H9 (cell line): ENCODE results near the gene TNIK. TPM values are rescaled to one million over a fixed set of nuclear protein-coding genes. Genes with fewer than 3 reads are reported as not detected.

Source experiments
- DNase-seq: peaks from one replicate; pipeline ENCODE4 v3.0.0-alpha.2; 2017
- H2AFZ ChIP-seq: one replicate; pipeline ENCODE4 v1.6.1; 2013; ENCODE audit warnings: mild to moderate bottlenecking, low read length, control low read depth, moderate library complexity
- H2AK5ac ChIP-seq: 2 replicates; pipeline ENCODE4 v1.6.1; 2013; ENCODE audit warnings: low read length, control low read depth, mixed read lengths; ENCODE audit not compliant: insufficient read length
- H2BK120ac ChIP-seq: one replicate; pipeline ENCODE4 v1.6.1; 2013; ENCODE audit warnings: low read depth, mild to moderate bottlenecking, low read length, control low read depth, inconsistent platforms; ENCODE audit not compliant: poor library complexity, severe bottlenecking
- H2BK12ac ChIP-seq: 2 replicates; pipeline ENCODE4 v1.6.1; 2013; ENCODE audit warnings: low read length, control low read depth, mixed read lengths, low read depth; ENCODE audit not compliant: insufficient read length
- H2BK15ac ChIP-seq: 2 replicates; pipeline ENCODE4 v1.6.1; 2013; ENCODE audit warnings: low read depth, low read length, control low read depth
- H2BK20ac ChIP-seq: one replicate; pipeline ENCODE4 v1.6.1; 2013; ENCODE audit warnings: low read depth, mild to moderate bottlenecking, low read length, control low read depth, inconsistent platforms; ENCODE audit not compliant: poor library complexity, severe bottlenecking
- H2BK5ac ChIP-seq: 2 replicates; pipeline ENCODE4 v1.6.1; 2013; ENCODE audit warnings: low read length, control low read depth, mixed read lengths; ENCODE audit not compliant: insufficient read length
- H3K14ac ChIP-seq: 2 replicates; pipeline ENCODE4 v1.6.1; 2013; ENCODE audit warnings: low read length, control low read depth; ENCODE audit not compliant: insufficient read depth
- H3K18ac ChIP-seq: 2 replicates; pipeline ENCODE4 v1.6.1; 2013; ENCODE audit warnings: low read depth, mild to moderate bottlenecking, mixed read lengths, low read length, control low read depth; ENCODE audit not compliant: insufficient read length
- H3K23ac ChIP-seq: 2 replicates; pipeline ENCODE4 v1.6.1; 2013; ENCODE audit warnings: low read length, control low read depth, mixed read lengths, low read depth; ENCODE audit not compliant: insufficient read length
- H3K23me2 ChIP-seq: 2 replicates; pipeline ENCODE4 v1.6.1; 2013; ENCODE audit warnings: low read depth, mild to moderate bottlenecking, mixed read lengths, low read length, control low read depth; ENCODE audit not compliant: insufficient read length, poor library complexity, severe bottlenecking
- H3K27ac ChIP-seq: 2 replicates; pipeline ENCODE4 v1.5.1; 2013; ENCODE audit warnings: low read length, control low read depth, mixed read lengths, low read depth; ENCODE audit not compliant: insufficient read length
- H3K27me3 ChIP-seq: 2 replicates; pipeline ENCODE4 v1.6.1; 2013; ENCODE audit warnings: low read length, control low read depth, inconsistent platforms; ENCODE audit not compliant: insufficient read depth
- H3K4ac ChIP-seq: 2 replicates; pipeline ENCODE4 v1.6.1; 2013; ENCODE audit warnings: low read depth, mild to moderate bottlenecking, control low read depth, inconsistent platforms, low read length, moderate library complexity
- H3K4me1 ChIP-seq: 2 replicates; pipeline ENCODE4 v1.6.1; 2013; ENCODE audit warnings: low read length, control low read depth, inconsistent platforms; ENCODE audit not compliant: insufficient read depth
- H3K4me2 ChIP-seq: 2 replicates; pipeline ENCODE4 v1.6.1; 2013; ENCODE audit warnings: low read length, control low read depth, mixed read lengths; ENCODE audit not compliant: insufficient read length, insufficient read depth
- H3K56ac ChIP-seq: 2 replicates; pipeline ENCODE4 v1.6.1; 2013; ENCODE audit warnings: low read depth, mild to moderate bottlenecking, mixed read lengths, low read length, control low read depth; ENCODE audit not compliant: insufficient read length
- H3K79me1 ChIP-seq: 2 replicates; pipeline ENCODE4 v1.6.1; 2013; ENCODE audit warnings: low read depth, mild to moderate bottlenecking, moderate library complexity, low read length, control low read depth, inconsistent platforms; ENCODE audit not compliant: insufficient read depth, poor library complexity, severe bottlenecking
- H3K79me2 ChIP-seq: 2 replicates; pipeline ENCODE4 v1.6.1; 2013; ENCODE audit warnings: low read length, control low read depth, inconsistent platforms; ENCODE audit not compliant: insufficient read depth
- H3K9ac ChIP-seq: 2 replicates; pipeline ENCODE4 v1.6.1; 2013; ENCODE audit warnings: low read length, control low read depth, mixed read lengths; ENCODE audit not compliant: insufficient read length; ENCODE audit errors: extremely low read depth
- H3K9me3 ChIP-seq: one replicate; pipeline ENCODE4 v1.6.1; 2013; ENCODE audit warnings: low read depth, low read length, inconsistent platforms; ENCODE audit not compliant: control insufficient read depth
- H3T11ph ChIP-seq: one replicate; pipeline ENCODE4 v1.6.1; 2013; ENCODE audit warnings: mild to moderate bottlenecking, low read length, control low read depth, inconsistent platforms
- H4K20me1 ChIP-seq: one replicate; pipeline ENCODE4 v1.6.1; 2013; ENCODE audit not compliant: control insufficient read depth, insufficient read length, insufficient read depth
- H4K5ac ChIP-seq: 2 replicates; pipeline ENCODE4 v1.6.1; 2013; ENCODE audit warnings: low read depth, mild to moderate bottlenecking, mixed read lengths, low read length, control low read depth; ENCODE audit not compliant: insufficient read length
- H4K8ac ChIP-seq: replicated peaks from 2 replicates; pipeline ENCODE4 v1.6.1; 2013; ENCODE audit warnings: low read length, control low read depth, mixed read lengths, low read depth; ENCODE audit not compliant: insufficient read length
- H4K91ac ChIP-seq: 2 replicates; pipeline ENCODE4 v1.6.1; 2013; ENCODE audit warnings: low read depth, mild to moderate bottlenecking, moderate library complexity, mixed read lengths, low read length, control low read depth; ENCODE audit not compliant: insufficient read length
- H3K27ac Mint-ChIP-seq, 3 experiments: 2 replicates in 2 of 3; 3 replicates in 1 of 3; pipeline ENCODE4 v1.8.0; 2020 to 2021; ENCODE audit warnings: mixed read lengths in 3 of 3, mild to moderate bottlenecking in 1 of 3, moderate library complexity in 1 of 3
- H3K27me3 Mint-ChIP-seq: 2 replicates; pipeline ENCODE4 v1.8.0; 2021; ENCODE audit warnings: low read depth, mild to moderate bottlenecking, moderate library complexity, mixed read lengths
- H3K36me3 Mint-ChIP-seq, 3 experiments: 2 replicates in 2 of 3; 3 replicates in 1 of 3; pipeline ENCODE4 v1.8.0; 2020 to 2021; ENCODE audit warnings: low read depth in 3 of 3, mixed read lengths in 3 of 3; ENCODE audit not compliant: insufficient read depth in 1 of 3
- H3K4me1 Mint-ChIP-seq, 2 experiments: 2 replicates each; pipeline ENCODE4 v1.8.0; 2020; ENCODE audit warnings: mixed read lengths in 2 of 2
- H3K4me3 Mint-ChIP-seq, 2 experiments: 2 replicates in 1 of 2; 3 replicates in 1 of 2; pipeline ENCODE4 v1.8.0; 2020 to 2021; ENCODE audit warnings: mild to moderate bottlenecking in 2 of 2, mixed read lengths in 2 of 2, moderate library complexity in 1 of 2
- H3K9me3 Mint-ChIP-seq, 2 experiments: 2 replicates in 1 of 2; 3 replicates in 1 of 2; pipeline ENCODE4 v1.8.0; 2020; ENCODE audit warnings: mild to moderate bottlenecking in 2 of 2, mixed read lengths in 2 of 2, moderate library complexity in 1 of 2
- WGBS: extraction: QIAGEN DNeasy Blood & Tissue Kit; methylation state at CpG from one replicate; pipeline ENCODE4 v1.1.7; 2013; ENCODE audit warnings: missing lambda C conversion rate, low lambda C conversion rate, mixed read lengths; ENCODE audit not compliant: insufficient read length; ENCODE audit errors: extremely low coverage; 5-methylcytosine and 5-hydroxymethylcytosine counted together
- total RNA-seq: library from RNA; stranded (reverse); gene quantifications from 2 replicates; pipeline ENCODE4 v1.2.1, GENCODE V29; 2021
- TF ChIP-seq, protein P1 (sequence below): fragments of 200-600 bp; sonication (generic); conservative IDR thresholded peaks from 3 replicates; pipeline ENCODE4 v1.8.0; 2021; ENCODE audit warnings: antibody characterized with exemption, mild to moderate bottlenecking

TNIK gene
- total RNA-seq, 1 experiment from 2014 or later = 15.9 TPM

- Histone ChIP-seq H2BK5ac (no peak overlapping the region), H3K4ac (no peak overlapping the region), H3K9me3 (no peaks in the 10 kb centered on the region), H2BK12ac (no peak overlapping the region), H3K4me2 (no peak overlapping the region), H4K8ac (no peak overlapping the region), H3K18ac (no peak overlapping the region), H4K91ac (no peak overlapping the region), H3K79me1 (no peaks in the 10 kb centered on the region), H3K79me2 (no peaks in the 10 kb centered on the region), H3K23me2 (no peaks in the 10 kb centered on the region), H3T11ph (no peak overlapping the region), H2BK15ac (no peak overlapping the region), H2BK20ac (no peak overlapping the region), H3K27me3 (no peaks in the 10 kb centered on the region), H4K20me1 (no peaks in the 10 kb centered on the region), H3K23ac (no peak overlapping the region), H3K27ac (no peak overlapping the region), H3K56ac (no peak overlapping the region), H3K4me1 (peaks cover 10% of the 10 kb centered on the region; the same call in 1 of the 2 replicates), H2AK5ac (no peak overlapping the region), H2AFZ (no peak overlapping the region), H4K5ac (no peak overlapping the region), H3K14ac (no peak overlapping the region), H2BK120ac (no peak overlapping the region), H3K9ac (no peak overlapping the region)
- TF ChIP-seq, protein P1, sequence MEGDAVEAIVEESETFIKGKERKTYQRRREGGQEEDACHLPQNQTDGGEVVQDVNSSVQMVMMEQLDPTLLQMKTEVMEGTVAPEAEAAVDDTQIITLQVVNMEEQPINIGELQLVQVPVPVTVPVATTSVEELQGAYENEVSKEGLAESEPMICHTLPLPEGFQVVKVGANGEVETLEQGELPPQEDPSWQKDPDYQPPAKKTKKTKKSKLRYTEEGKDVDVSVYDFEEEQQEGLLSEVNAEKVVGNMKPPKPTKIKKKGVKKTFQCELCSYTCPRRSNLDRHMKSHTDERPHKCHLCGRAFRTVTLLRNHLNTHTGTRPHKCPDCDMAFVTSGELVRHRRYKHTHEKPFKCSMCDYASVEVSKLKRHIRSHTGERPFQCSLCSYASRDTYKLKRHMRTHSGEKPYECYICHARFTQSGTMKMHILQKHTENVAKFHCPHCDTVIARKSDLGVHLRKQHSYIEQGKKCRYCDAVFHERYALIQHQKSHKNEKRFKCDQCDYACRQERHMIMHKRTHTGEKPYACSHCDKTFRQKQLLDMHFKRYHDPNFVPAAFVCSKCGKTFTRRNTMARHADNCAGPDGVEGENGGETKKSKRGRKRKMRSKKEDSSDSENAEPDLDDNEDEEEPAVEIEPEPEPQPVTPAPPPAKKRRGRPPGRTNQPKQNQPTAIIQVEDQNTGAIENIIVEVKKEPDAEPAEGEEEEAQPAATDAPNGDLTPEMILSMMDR = no peak
- Mint-ChIP-seq H3K36me3 (peaks cover 0 to 11% (median 0%) of the 10 kb centered on the region in 3 experiments; a peak in 4 of 7 replicates), H3K4me1 (peaks cover 23 to 28% of the 10 kb centered on the region in 2 experiments), H3K27me3 (no peaks in the 10 kb centered on the region), H3K27ac (no peak overlapping the region), H3K4me3 (no peak overlapping the region), H3K9me3 (no peaks in the 10 kb centered on the region)
- WGBS = no CpG with 5 or more reads among the region's 1 CpG
- no peak for DNase-seq
These were observed 290.3 kb downstream of the TNIK start for GRCh38 chr3:171169866-171170265.
